ENCODE data around the gene ADAMTSL1.

ADAMTSL1 gene

DNA sequence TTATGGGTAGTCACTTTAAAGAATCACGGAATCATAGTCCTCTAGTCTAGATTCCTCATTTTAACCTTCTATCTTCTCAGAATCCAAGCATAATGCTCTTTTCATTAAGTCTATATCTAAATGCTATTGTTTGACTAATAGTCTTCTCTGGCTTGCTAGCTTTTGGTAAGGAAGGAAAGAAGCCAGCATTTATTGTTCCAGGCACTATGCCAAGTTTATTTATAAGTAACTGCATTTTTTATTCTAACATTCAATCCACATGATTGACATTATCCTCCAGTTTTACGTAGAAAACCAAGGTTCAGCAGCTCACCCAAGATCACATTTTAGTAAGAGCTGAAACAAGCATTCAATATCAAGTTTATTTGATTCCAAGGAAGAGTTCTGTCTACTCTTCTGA lies 304.9 kb downstream of the ADAMTSL1 start:
- no peak for TF ChIP-seq CTCF (IDR thresholded peaks at IDR 0.05; ENCODE audit: control insufficient read depth, extremely low read depth, insufficient read depth)
- no peak for DNase-seq (ENCODE audit: low read depth)
- H3K4me3 ChIP-seq (ENCODE audit: low read depth, low read length): no peak overlapping the region

- no peak for TF ChIP-seq CTCF (IDR thresholded peaks at IDR 0.05; ENCODE audit: control insufficient read depth, extremely low read depth, insufficient read depth)
- no peak overlapping the region for H3K4me3 ChIP-seq (ENCODE audit: low read depth, low read length)
- DNase-seq (ENCODE audit: low read depth): no peak
These were observed 310.0 kb downstream of the ADAMTSL1 start for GRCh38 chr9:18783909-18784308.

- H3K4me3 ChIP-seq (ENCODE audit: low read depth, low read length): no peak overlapping the region
- no peak for DNase-seq (ENCODE audit: low read depth)
- no peak for TF ChIP-seq CTCF (IDR thresholded peaks at IDR 0.05; ENCODE audit: control insufficient read depth, extremely low read depth, insufficient read depth)
These were observed 311.7 kb downstream of the ADAMTSL1 start for GRCh38 chr9:18785604-18786003.

- TF ChIP-seq CTCF (IDR thresholded peaks at IDR 0.05; ENCODE audit: control insufficient read depth, extremely low read depth, insufficient read depth): no peak
- no peak for DNase-seq (ENCODE audit: low read depth)
- no peak overlapping the region for H3K4me3 ChIP-seq (ENCODE audit: low read depth, low read length)
These were observed 312.2 kb downstream of the ADAMTSL1 start for GRCh38 chr9:18786196-18786595.

DNA sequence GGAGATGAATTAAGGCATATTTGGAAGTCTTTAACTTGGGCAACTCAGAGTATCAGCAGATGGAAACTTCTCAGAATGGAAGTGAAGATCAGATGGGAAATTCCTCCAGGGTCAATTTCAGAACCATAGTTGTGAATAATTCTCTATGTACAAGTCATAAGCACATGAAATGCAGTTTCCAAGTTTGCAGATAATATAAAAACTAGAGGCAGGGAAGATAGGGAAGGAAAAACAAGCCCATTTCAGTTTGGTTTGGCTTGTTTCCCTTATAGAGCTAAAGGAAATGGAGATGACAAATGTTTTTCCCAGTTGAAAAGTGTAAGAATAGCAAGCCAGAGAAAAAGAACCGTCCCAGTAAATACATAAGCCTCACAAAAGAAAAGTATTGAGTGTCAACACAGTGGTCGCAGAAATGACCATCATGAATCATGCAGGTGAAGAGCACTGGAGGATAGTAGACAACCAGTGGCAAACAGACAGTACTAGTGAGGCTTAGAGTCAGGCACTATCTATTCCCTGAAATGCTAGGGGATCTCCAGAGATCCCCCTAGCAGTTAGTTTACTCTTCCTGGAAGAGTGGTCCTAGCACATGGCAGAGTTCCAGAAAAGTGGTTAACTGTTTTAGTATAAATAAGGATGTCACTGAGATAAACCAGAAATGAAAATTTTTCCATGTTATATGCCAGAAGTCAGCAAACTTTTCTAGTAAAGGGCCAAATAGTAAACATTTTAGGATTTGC lies 313.1 kb downstream of the ADAMTSL1 start:
- no peak for DNase-seq (ENCODE audit: low read depth)
- TF ChIP-seq CTCF (IDR thresholded peaks at IDR 0.05; ENCODE audit: control insufficient read depth, extremely low read depth, insufficient read depth): no peak
- no peak overlapping the region for H3K4me3 ChIP-seq (ENCODE audit: low read depth, low read length)

DNA sequence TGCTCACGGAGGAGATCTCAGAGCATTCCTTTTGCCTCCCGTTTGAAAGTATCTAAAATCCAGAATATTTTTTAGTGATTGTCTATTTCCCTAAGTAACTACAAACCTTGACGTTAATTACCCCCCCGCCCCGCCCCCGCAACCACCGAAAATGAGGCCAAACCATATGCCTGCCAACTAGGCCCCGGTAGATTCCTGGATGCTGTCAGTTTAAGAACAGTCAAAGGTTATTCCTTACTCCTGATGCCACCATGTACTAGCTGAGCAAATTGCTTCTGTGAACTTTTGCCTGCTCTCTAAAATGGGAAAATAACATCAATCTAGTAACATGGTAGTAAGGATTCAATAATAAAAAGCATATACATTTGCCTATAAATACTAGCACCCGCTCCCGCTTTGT lies 314.3 kb downstream of the ADAMTSL1 start:
- no peak overlapping the region for H3K4me3 ChIP-seq (ENCODE audit: low read depth, low read length)
- TF ChIP-seq CTCF (IDR thresholded peaks at IDR 0.05; ENCODE audit: control insufficient read depth, extremely low read depth, insufficient read depth): no peak
- no peak for DNase-seq (ENCODE audit: low read depth)

DNA sequence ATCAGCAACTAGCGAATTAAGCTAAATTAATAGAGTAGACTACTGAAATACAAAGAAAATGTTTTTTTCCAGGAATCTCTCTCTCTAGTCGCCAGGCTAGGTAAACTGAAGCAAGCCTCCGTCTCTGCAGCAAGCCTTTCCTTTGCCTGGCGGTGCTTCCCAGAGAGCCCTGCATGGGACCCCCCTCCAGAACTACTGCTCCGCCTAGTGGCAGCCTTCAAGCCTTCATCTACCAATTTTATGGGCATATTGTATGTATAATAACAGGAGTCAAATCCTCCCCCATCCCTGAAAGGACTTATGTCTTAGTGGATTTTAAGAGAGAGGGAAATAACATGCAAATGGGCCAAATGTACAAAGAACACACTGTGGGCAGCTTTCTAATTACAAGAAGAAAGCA lies 317.1 kb downstream of the ADAMTSL1 start:
- no peak for DNase-seq (ENCODE audit: low read depth)
- no peak overlapping the region for H3K4me3 ChIP-seq (ENCODE audit: low read depth, low read length)
- TF ChIP-seq CTCF (IDR thresholded peaks at IDR 0.05; ENCODE audit: control insufficient read depth, extremely low read depth, insufficient read depth): peak; percentile 53
